LNCaP clone FGC (cell line): ENCODE results near the gene INSC.
"Not testable (repeated sequence)": the region's sequence is repeated elsewhere in the genome, so short reads cannot be mapped to it uniquely, and the experiment has no call there.

Experiments
- DNase-seq: peaks from one replicate; pipeline ENCODE4 v3.0.0-alpha.2; 2011; ENCODE audit warnings: low read depth
- H3K4me3 ChIP-seq: 2 replicates; pipeline ENCODE4 v1.5.1; 2011; ENCODE audit warnings: mild to moderate bottlenecking, low read depth, low read length, control low read depth
- CTCF ChIP-seq: IDR thresholded peaks from 2 replicates; pipeline ENCODE4 v1.5.1; 2012; ENCODE audit warnings: mild to moderate bottlenecking; ENCODE audit not compliant: control insufficient read depth, insufficient read depth; ENCODE audit errors: extremely low read depth

Gene INSC

GRCh38 chr11:15114501-15115475 is at the start of gene INSC:
TSS of gene INSC (plus strand) at chr11:15114923. CDS start at chr11:15149175, 34,252 bp downstream.
- H3K4me3 ChIP-seq: no peak within 1 kb of the TSS
- DNase-seq: no peak

GRCh38 chr11:15069751-15070150 is 45.0 kb upstream of the INSC start:
- not testable (repeated sequence) for H3K4me3 ChIP-seq, DNase-seq

More at GRCh38 chr11:15114501-15115475, at the start of gene INSC:
- TF ChIP-seq CTCF: no peak

- no peak for DNase-seq
- no peak for TF ChIP-seq CTCF
- no peak overlapping the region for H3K4me3 ChIP-seq
Measured at GRCh38 chr11:15071556-15072255, 43.0 kb upstream of the INSC start.

- DNase-seq: no peak
- H3K4me3 ChIP-seq: no peak overlapping the region
- TF ChIP-seq CTCF: no peak
Measured at GRCh38 chr11:15072551-15073143, 42.1 kb upstream of the INSC start.

- peak within 1 kb of the TSS; percentile 27 for H3K4me3 ChIP-seq
- peak; percentile 17 for DNase-seq
- TF ChIP-seq CTCF: no peak
Measured at GRCh38 chr11:15073361-15074205, 41.1 kb upstream of the INSC start, which contains the start of gene CALCB. TSS of gene CALCB (plus strand) at chr11:15073593. CDS start at chr11:15074719, 1,126 bp downstream.

- TF ChIP-seq CTCF: peak; percentile 99
- peak; percentile 44 for DNase-seq
- no peak overlapping the region for H3K4me3 ChIP-seq
Measured at GRCh38 chr11:15074206-15075161, 40.2 kb upstream of the INSC start.
